ENCODE results near the gene PSMD12. TPM values are rescaled to one million over a fixed set of nuclear protein-coding genes. Genes with fewer than 3 reads are reported as not detected.

The PSMD12 gene
- total and polyA plus RNA-seq, 2 donors (not counting 3 experiments of a cell fraction or from before 2014, with no cell fraction given) = 14.1 to 73.0 TPM

DNA sequence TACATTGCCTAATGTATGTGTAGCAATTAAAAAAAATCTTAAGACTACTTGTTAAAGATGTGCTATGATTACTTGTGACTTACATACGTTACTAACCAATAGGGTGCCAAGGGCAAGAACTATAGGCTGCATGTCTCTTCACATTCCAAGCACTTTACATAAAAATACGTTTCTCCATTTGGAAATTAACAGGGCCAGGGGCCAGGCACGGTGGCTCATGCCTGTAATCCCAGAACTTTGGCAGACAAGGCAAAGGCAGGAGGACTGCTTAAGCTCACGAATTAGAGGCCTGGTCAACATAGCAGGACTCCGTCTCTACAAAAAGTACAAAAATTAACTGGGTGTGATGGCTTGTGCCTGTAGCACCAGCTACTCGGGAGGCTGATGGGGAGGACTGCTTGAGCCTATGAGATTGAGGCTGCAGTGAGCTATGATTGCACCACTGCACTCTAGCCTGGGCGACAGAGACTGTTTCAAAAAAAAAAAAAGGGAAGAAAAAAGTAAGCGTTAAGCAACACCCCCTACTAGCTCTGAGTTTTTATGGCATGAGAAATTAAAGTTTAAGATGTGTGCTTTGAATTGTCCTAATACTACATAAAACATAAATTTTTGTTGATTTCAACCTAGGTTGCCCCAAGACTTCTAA, 12.3 kb downstream of the PSMD12 start:
- Histone ChIP-seq H3K79me2 (ENCODE audit: control insufficient read depth, insufficient read depth, low read length) (peaks cover 55% of the 10 kb centered on the region), H2AFZ (ENCODE audit: low read depth, low read length) (no peak overlapping the region), H3K4me2 (ENCODE audit: insufficient read depth, low read length) (no peak overlapping the region), H3K27me3 (ENCODE audit: control insufficient read depth in 2 of 2, insufficient read depth in 2 of 2, low read length in 2 of 2) (no peaks in the 10 kb centered on the region), H4K20me1 (replicated peaks; ENCODE audit: control insufficient read depth, extremely low read depth, insufficient read depth, low read length) (peaks cover 6% of the 10 kb centered on the region), H3K4me1 (ENCODE audit: control insufficient read depth, extremely low read depth, insufficient read depth, low read length) (peaks cover 7% of the 10 kb centered on the region), H3K9me3 (replicated peaks; ENCODE audit: control insufficient read depth, insufficient read depth, low read length) (no peaks in the 10 kb centered on the region), H3K36me3 (ENCODE audit: control insufficient read depth in 2 of 2, extremely low read depth in 1 of 2, insufficient read depth in 2 of 2, low read length in 2 of 2) (peaks cover 11 to 17% of the 10 kb centered on the region in 2 experiments), H3K4me3 (replicated peaks in 1 of 3; ENCODE audit: insufficient read depth in 1 of 3, low read depth in 1 of 3, low read length in 3 of 3) (no peak overlapping the region), H3K27ac (ENCODE audit: insufficient read depth, low read depth, low read length) (no peak overlapping the region), H3K9me1 (replicated peaks; ENCODE audit: control insufficient read depth, extremely low read depth, insufficient read depth, low read length) (no peaks in the 10 kb centered on the region), H3K9ac (replicated peaks; ENCODE audit: extremely low read depth, insufficient read depth, low read length) (no peak overlapping the region)
- intact Hi-C loops (cut with micrococcal nuclease) (no loop called here), dilution Hi-C loops (cut with MboI; ENCODE audit: extremely low pct_ligation_motif_present, low sequenced_read_pairs) (no loop called here)
- BruUV-seq (replicated peaks) = no TSS peak
- no peak for FAIRE-seq
- ChIA-PET CTCF (interaction anchor here (0.8 to 1.3 kb wide), 2 partner anchors 8 to 13 kb away, joined by 3 read pairs; partner anchors contain the start of gene PSMD12), POLR2A (no interaction called here)
- no peak for TF ChIP-seq FOS (IDR thresholded peaks at IDR 0.05; ENCODE audit: borderline replicate concordance, insufficient read depth, low read length)
- TF ChIP-seq POLR2A (IDR thresholded peaks at IDR 0.05; ENCODE audit: low read depth, low read length) = no peak
- TF ChIP-seq EZH2 (IDR thresholded peaks at IDR 0.05; ENCODE audit: borderline replicate concordance, low read depth, low read length, severe bottlenecking) = no peak
- TF ChIP-seq GATA2 (IDR thresholded peaks at IDR 0.05; ENCODE audit: insufficient read depth, insufficient read length, low read depth, low read length) = no peak
- DNase-seq (ENCODE audit: low read depth, low spot score) = no peak

DNA sequence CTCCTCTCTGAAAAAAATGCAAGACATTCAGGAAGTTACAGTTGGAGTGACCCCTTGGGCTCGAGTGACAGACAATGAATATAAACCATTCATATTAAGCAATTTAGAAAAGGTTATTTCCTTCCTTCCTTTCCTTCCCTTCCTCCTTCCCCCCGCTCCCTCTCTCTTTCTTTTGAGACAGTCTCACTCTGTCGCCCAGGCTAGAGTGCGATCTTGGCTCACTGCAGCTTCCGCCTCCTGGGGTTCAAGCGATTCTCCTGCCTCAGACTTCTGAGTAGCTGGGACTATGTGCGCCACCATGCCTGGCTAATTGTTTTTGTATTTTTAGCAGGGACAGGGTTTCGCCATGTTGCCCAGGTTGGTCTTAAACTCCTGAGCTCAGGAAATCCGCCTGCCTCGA, 13.2 kb downstream of the PSMD12 start:
- Histone ChIP-seq H3K27me3 (ENCODE audit: control insufficient read depth in 2 of 2, insufficient read depth in 2 of 2, low read length in 2 of 2) (no peaks in the 10 kb centered on the region), H3K79me2 (ENCODE audit: control insufficient read depth, insufficient read depth, low read length) (peaks cover 46% of the 10 kb centered on the region), H3K36me3 (ENCODE audit: control insufficient read depth in 2 of 2, extremely low read depth in 1 of 2, insufficient read depth in 2 of 2, low read length in 2 of 2) (peaks cover 12 to 19% of the 10 kb centered on the region in 2 experiments), H3K4me3 (replicated peaks in 1 of 3; ENCODE audit: insufficient read depth in 1 of 3, low read depth in 1 of 3, low read length in 3 of 3) (no peak overlapping the region), H4K20me1 (replicated peaks; ENCODE audit: control insufficient read depth, extremely low read depth, insufficient read depth, low read length) (peaks cover 3% of the 10 kb centered on the region), H3K4me1 (ENCODE audit: control insufficient read depth, extremely low read depth, insufficient read depth, low read length) (peaks cover 4% of the 10 kb centered on the region), H3K27ac (ENCODE audit: insufficient read depth, low read depth, low read length) (no peak overlapping the region), H3K9me1 (replicated peaks; ENCODE audit: control insufficient read depth, extremely low read depth, insufficient read depth, low read length) (no peaks in the 10 kb centered on the region), H2AFZ (ENCODE audit: low read depth, low read length) (no peak overlapping the region), H3K9me3 (replicated peaks; ENCODE audit: control insufficient read depth, insufficient read depth, low read length) (no peaks in the 10 kb centered on the region), H3K9ac (replicated peaks; ENCODE audit: extremely low read depth, insufficient read depth, low read length) (no peak overlapping the region), H3K4me2 (ENCODE audit: insufficient read depth, low read length) (no peak overlapping the region)
- no peak for DNase-seq (ENCODE audit: low read depth, low spot score)
- intact Hi-C loops (cut with micrococcal nuclease) = no loop called here
- no peak for TF ChIP-seq FOS (IDR thresholded peaks at IDR 0.05; ENCODE audit: borderline replicate concordance, insufficient read depth, low read length)
- TF ChIP-seq MYC (IDR thresholded peaks at IDR 0.05; ENCODE audit: low read depth, low read length) = no peak
- TF ChIP-seq POLR2AphosphoS5 (IDR thresholded peaks at IDR 0.05; ENCODE audit: insufficient read depth, low read depth, low read length) = no peak
- TF ChIP-seq JUN (IDR thresholded peaks at IDR 0.05; ENCODE audit: borderline replicate concordance, insufficient read depth, insufficient read length, low read depth) = no peak
- TF ChIP-seq, protein P1, sequence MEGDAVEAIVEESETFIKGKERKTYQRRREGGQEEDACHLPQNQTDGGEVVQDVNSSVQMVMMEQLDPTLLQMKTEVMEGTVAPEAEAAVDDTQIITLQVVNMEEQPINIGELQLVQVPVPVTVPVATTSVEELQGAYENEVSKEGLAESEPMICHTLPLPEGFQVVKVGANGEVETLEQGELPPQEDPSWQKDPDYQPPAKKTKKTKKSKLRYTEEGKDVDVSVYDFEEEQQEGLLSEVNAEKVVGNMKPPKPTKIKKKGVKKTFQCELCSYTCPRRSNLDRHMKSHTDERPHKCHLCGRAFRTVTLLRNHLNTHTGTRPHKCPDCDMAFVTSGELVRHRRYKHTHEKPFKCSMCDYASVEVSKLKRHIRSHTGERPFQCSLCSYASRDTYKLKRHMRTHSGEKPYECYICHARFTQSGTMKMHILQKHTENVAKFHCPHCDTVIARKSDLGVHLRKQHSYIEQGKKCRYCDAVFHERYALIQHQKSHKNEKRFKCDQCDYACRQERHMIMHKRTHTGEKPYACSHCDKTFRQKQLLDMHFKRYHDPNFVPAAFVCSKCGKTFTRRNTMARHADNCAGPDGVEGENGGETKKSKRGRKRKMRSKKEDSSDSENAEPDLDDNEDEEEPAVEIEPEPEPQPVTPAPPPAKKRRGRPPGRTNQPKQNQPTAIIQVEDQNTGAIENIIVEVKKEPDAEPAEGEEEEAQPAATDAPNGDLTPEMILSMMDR (IDR thresholded peaks at IDR 0.05; ENCODE audit: extremely low read depth in 1 of 2, insufficient read depth in 1 of 2, low read depth in 1 of 2, low read length in 2 of 2) = no peak
- TF ChIP-seq GATA2 (IDR thresholded peaks at IDR 0.05; ENCODE audit: insufficient read depth, insufficient read length, low read depth, low read length) = no peak
- no peak for TF ChIP-seq POLR2A (IDR thresholded peaks at IDR 0.05; ENCODE audit: low read depth, low read length)
- ChIA-PET POLR2A (no interaction called here), CTCF (interaction anchor here (0.8 to 1.3 kb wide), 2 partner anchors 9 to 14 kb away, joined by 3 read pairs; partner anchors contain the start of gene PSMD12)
- dilution Hi-C loops (cut with MboI; ENCODE audit: extremely low pct_ligation_motif_present, low sequenced_read_pairs) = no loop called here
- no TSS peak for BruUV-seq (replicated peaks)
- no peak for FAIRE-seq
